OCI-LY1 (cell line): ENCODE results near the gene LINGO4.

Experiments
- EZH2 ChIP-seq: fragments of 200-600 bp; sonication (generic), shearing (Covaris generic); IDR thresholded peaks from 2 replicates; pipeline ENCODE4 v1.8.0; 2017; ENCODE audit warnings: borderline replicate concordance, mixed run types, mild to moderate bottlenecking, antibody characterized with exemption, low read length, moderate library complexity, mixed read lengths
- TF ChIP-seq, protein P1 (sequence below): fragments of 200-600 bp; sonication (generic), shearing (Covaris generic); IDR thresholded peaks from 2 replicates; pipeline ENCODE4 v1.5.1; 2017; ENCODE audit warnings: mild to moderate bottlenecking, antibody characterized with exemption, low read length, moderate library complexity, mixed read lengths

DNA sequence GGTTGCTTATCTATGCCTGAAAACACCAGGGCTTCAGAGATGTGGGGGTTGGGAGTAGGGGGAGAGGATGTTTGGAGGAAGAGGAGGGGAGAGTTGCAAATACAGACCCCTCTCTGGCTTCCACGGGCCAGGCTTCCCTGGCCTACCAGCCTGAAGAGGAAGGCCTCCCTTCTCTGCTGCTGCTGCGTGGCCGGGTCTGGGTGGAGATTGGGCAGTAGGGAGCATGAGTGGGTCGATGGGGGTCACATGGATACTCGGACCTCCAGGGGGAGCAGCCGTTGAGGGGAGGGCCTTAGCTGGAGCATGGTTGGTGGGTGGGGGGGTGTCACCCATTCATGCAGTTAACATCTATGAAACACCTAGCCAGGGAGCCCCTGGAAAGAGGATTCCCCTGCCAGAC lies 24.8 kb upstream of the LINGO4 start:
- TF ChIP-seq, protein P1, sequence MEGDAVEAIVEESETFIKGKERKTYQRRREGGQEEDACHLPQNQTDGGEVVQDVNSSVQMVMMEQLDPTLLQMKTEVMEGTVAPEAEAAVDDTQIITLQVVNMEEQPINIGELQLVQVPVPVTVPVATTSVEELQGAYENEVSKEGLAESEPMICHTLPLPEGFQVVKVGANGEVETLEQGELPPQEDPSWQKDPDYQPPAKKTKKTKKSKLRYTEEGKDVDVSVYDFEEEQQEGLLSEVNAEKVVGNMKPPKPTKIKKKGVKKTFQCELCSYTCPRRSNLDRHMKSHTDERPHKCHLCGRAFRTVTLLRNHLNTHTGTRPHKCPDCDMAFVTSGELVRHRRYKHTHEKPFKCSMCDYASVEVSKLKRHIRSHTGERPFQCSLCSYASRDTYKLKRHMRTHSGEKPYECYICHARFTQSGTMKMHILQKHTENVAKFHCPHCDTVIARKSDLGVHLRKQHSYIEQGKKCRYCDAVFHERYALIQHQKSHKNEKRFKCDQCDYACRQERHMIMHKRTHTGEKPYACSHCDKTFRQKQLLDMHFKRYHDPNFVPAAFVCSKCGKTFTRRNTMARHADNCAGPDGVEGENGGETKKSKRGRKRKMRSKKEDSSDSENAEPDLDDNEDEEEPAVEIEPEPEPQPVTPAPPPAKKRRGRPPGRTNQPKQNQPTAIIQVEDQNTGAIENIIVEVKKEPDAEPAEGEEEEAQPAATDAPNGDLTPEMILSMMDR = no peak
- TF ChIP-seq EZH2 = no peak
